BJ (cell line): Measurements from ENCODE around the gene CDC42BPA. TPM values are rescaled to one million over a fixed set of nuclear protein-coding genes. Genes with fewer than 3 reads are reported as not detected.

Experiments used
- CTCF ChIA-PET: fragments of 350-600 bp; formaldehyde crosslinking; extraction: SDS; loops from one replicate; lab custom pipeline; 2021; ENCODE audit warnings: antibody characterized with exemption, inconsistent platforms; lab: Yijun Ruan, JAX
- POLR2A ChIA-PET: fragments of 300-600 bp; sonication (Branson Sonifier 250); formaldehyde crosslinking; extraction: SDS; loops from one replicate; lab custom pipeline; 2021; ENCODE audit warnings: antibody characterized with exemption; lab: Charles Lee
- DNase-seq: peaks from one replicate; pipeline ENCODE4 v3.0.0-alpha.2; 2011; ENCODE audit warnings: low read depth
- H3K27me3 ChIP-seq: 2 replicates; pipeline ENCODE4 v1.6.0; 2011; ENCODE audit warnings: low read length; ENCODE audit not compliant: control insufficient read depth, insufficient read depth
- H3K36me3 ChIP-seq: 2 replicates; pipeline ENCODE4 v1.5.1; 2011; ENCODE audit warnings: low read length; ENCODE audit not compliant: control insufficient read depth, insufficient read depth
- H3K4me3 ChIP-seq: 2 replicates; pipeline ENCODE4 v1.5.1; 2011; ENCODE audit warnings: low read depth, mild to moderate bottlenecking, control low read depth, low read length
- polyA plus RNA-seq: library from polyadenylated mRNA; depleted of rRNA; stranded (reverse); fragments of >200 nt; gene quantifications from 2 replicates; pipeline ENCODE4 v1.2.3, GENCODE V29; 2011
- TF ChIP-seq, protein P1 (sequence below): IDR thresholded peaks from 2 replicates; pipeline ENCODE4 v1.5.1; 2011; ENCODE audit warnings: low read depth, mild to moderate bottlenecking, control low read depth, inconsistent platforms, low read length, moderate library complexity; ENCODE audit not compliant: insufficient read depth

CDC42BPA gene
- polyA plus RNA-seq, 1 experiment, result 17.9 TPM

GRCh38 chr1:226984521-226985238 lies 333.6 kb downstream of the CDC42BPA start:
- CTCF ChIA-PET, result no interaction called here

DNA sequence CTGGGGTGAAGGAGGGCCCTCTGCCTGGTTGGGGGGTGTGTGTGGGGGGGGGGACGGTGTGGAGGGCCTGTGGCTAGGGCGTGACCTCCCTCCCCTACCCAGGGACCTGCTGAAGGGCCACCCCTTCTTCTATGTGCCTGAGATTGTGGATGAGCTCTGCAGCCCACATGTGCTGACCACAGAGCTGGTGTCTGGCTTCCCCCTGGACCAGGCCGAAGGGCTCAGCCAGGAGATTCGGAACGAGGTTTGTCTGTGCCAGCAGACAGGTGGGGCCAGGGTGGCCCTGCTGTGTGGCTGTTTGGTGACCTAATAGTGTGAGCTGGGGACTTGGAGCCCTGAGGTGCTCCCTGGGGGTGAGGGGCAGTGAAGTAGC lies 334.3 kb downstream of the CDC42BPA start:
- no peak for DNase-seq
- POLR2A ChIA-PET, result no interaction called here
- CTCF ChIA-PET, result no interaction called here

More at GRCh38 chr1:226984521-226985238, 333.6 kb downstream of the CDC42BPA start:
- POLR2A ChIA-PET, result no interaction called here
- DNase-seq, result no peak
- H3K27me3 ChIP-seq, result no peaks in the 10 kb centered on the region
- peaks cover 7% of the 10 kb centered on the region for H3K36me3 ChIP-seq
- TF ChIP-seq, protein P1, sequence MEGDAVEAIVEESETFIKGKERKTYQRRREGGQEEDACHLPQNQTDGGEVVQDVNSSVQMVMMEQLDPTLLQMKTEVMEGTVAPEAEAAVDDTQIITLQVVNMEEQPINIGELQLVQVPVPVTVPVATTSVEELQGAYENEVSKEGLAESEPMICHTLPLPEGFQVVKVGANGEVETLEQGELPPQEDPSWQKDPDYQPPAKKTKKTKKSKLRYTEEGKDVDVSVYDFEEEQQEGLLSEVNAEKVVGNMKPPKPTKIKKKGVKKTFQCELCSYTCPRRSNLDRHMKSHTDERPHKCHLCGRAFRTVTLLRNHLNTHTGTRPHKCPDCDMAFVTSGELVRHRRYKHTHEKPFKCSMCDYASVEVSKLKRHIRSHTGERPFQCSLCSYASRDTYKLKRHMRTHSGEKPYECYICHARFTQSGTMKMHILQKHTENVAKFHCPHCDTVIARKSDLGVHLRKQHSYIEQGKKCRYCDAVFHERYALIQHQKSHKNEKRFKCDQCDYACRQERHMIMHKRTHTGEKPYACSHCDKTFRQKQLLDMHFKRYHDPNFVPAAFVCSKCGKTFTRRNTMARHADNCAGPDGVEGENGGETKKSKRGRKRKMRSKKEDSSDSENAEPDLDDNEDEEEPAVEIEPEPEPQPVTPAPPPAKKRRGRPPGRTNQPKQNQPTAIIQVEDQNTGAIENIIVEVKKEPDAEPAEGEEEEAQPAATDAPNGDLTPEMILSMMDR, result no peak
- H3K4me3 ChIP-seq, result no peak overlapping the region

DNA sequence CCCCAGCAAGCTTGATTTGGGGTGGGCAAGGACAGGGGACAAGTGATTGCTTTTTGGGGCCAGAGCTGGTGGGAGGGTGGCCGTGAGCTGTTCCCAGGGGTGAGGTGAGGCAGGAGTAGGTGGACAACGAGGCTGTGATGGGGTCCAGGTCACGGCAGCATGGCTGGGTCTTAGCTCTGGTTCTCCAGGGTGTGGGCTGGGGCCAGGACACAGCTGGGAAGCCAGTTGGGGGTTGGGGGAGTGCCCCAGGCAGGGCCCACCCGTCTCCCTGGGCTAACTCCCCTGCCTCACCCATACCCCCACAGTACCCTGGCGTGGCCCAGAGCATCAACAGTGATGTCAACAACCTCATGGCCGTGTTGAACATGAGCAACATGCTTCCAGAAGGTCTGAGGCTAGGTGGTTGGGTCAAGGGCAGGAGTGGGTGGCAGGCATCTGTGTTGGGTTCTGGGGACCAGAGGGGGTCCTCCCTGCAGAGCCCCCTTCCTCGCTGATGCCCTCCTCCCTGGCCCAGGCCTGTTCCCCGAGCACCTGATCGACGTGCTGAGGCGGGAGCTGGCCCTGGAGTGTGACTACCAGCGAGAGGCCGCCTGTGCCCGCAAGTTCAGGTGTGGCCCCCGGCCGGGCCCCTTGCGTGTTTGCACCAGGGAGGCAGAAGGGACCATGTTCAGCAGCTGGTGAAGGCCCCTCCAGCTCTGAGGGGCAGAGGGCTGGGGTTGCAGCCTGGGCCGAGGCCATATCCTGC lies 334.9 kb downstream of the CDC42BPA start:
- no peak overlapping the region for H3K4me3 ChIP-seq
- peaks cover 7% of the 10 kb centered on the region for H3K36me3 ChIP-seq
- no peaks in the 10 kb centered on the region for H3K27me3 ChIP-seq
- no peak for DNase-seq
- TF ChIP-seq, protein P1, result no peak
- CTCF ChIA-PET, result interaction anchor here (0.6 kb wide), 1 partner anchor 32 kb away, joined by 3 read pairs; no protein-coding TSS in a partner anchor
- POLR2A ChIA-PET, result no interaction called here

More for the DNA sequence above, 334.3 kb downstream of the CDC42BPA start:
- H3K27me3 ChIP-seq, result no peaks in the 10 kb centered on the region
- TF ChIP-seq, protein P1, result no peak
- H3K36me3 ChIP-seq, result peaks cover 7% of the 10 kb centered on the region
- H3K4me3 ChIP-seq, result no peak overlapping the region

DNA sequence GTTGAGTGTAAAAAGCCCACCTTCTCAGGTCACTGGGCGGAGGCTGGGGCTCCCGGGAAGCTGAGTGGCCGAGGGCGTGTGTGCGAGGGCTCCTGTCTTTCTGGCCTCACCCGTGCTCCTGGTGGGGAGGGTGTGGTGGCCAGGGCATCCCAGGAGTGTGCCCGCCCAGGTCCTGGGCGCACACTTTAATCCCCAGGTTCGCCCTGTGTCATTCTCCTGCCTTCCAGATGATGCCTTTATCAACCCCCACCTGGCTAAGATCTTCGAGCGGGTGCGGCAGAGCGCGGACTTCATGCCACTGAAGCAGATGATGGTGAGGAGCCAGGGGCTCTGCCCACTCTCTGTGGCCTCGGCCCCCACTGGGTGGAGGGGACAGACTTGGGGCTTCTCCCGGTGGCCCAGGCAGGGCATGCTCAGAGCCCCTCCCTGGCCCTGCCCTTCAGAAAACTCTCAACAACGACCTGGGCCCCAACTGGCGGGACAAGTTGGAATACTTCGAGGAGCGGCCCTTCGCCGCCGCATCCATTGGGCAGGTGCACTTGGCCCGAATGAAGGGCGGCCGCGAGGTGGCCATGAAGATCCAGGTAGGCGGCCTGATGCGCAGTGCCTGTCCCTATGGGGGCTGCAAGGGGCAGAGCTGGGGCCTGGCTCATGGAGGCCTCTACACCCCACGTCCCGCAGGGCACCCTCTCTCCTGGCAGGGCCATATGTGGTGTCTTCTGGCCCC lies 335.7 kb downstream of the CDC42BPA start:
- H3K36me3 ChIP-seq, result peaks cover 5% of the 10 kb centered on the region
- ChIA-PET CTCF (interaction anchor here (0.6 kb wide), 1 partner anchor 33 kb away, joined by 3 read pairs; no protein-coding TSS in a partner anchor), POLR2A (no interaction called here)
- no peak for DNase-seq
- H3K4me3 ChIP-seq, result no peak overlapping the region
- no peaks in the 10 kb centered on the region for H3K27me3 ChIP-seq
- TF ChIP-seq, protein P1, result no peak
